ENCODE results near the gene BMP6.
A peak's percentile ranks its signal among the peaks of the same experiment; 100 is the strongest.

BMP6 gene

DNA sequence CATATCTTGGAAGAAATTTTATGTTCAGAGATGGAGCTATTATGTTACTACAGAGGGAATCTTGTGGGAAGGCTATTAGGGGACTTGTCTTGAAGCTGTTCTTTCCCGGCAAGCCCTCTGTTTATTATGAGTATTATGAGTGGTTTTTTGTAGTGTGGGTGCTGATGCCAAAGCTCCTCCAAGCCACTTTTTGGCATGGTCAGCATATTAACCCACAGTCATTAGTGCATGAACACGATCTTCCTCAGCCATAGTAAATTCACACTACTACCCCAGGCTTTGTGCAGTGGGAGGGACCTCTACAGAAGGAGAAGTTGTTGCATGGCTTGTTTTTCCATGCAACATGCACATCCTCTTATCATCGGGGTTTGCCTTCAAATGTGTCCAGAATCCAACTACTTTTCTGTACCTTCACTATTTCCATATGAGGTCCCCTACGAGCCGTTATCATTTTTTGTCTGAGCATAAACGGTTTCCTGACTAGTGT is 6.5 kb upstream of the BMP6 start:
- DNase-seq = no peak

- no peak for DNase-seq
Observed at GRCh38 chr6:7720346-7720745, 5.6 kb upstream of the BMP6 start.

DNA sequence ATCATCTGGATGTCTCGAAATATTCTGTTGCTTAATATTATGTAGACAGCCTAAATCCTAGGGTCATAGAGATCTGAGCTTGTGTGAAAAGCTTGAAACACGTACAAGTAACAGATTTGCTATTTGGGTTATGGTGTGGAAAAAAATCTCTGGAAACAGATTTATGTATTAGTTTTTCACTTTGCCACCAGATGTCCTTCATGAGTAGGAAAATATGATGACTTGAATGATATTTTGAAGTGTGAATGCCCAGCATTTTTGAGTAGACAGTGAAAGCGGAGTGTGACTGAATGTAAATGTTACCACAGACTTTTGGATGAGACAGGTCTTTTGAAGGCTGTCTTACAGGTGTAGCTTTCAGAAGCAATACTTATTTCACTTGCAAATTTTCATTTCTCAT is 4.2 kb upstream of the BMP6 start:
- DNase-seq = no peak

DNA sequence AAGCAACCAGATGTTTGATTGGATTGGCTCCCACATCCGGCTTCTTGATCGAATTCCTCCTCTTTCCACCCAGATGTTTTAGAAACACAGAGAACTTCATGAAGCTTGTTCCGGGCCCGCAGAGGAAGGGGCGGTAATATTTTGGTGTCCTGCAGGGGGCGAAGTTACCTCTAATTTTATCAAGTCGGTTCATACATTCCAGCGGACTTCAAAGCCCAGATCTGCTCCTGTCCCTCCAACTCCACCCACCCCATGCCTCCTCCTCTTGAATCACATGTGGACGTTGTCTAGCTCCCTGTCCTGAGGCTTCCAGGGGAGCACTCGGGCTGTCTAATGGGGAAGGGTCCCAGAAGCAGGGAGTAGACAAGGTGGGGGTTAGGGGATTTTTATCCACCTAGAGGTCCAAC is 2.9 kb upstream of the BMP6 start:
- DNase-seq = peak in 38 of 56 donors; percentile 3 to 77 (median 24)

DNA sequence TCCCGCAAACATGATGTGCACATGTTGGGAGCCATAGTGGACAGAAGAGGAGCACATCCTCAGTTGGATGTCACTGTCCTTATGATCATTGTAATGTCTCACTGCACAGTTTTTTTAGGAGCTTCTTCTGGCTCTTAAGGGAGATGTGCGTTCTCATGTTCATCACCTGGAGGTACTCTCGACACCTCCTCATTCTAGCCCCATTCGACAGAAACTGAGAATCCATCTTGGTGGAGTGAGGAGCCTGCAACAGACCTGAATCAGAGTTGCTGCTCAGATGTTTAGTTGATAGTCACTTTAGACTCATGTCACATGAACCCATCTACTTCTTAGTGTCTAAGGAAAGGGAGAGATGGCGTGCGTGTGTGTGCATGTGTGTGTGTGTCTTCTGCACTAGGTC is 2.3 kb upstream of the BMP6 start:
- no peak for DNase-seq

DNA sequence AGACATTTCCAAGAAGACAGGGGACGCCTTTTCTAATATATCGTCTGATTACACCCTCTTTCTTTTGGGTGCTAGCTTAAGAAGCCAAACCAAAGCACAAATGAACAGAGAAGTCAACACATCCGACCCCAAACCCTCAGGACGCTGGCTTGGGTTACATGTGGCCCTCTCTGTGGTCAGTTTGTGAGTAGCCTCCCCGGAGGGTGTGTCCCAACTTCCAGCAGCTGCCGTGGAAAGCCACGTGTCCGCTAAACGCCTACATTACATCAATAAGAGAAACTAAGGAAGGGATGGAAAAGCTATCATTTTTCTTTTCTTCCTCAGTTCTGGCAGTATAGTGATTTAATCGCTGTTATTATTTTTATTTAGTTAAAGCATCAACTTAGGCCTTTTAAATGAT is 487 bp upstream of the BMP6 start:
- no peak for DNase-seq

DNA sequence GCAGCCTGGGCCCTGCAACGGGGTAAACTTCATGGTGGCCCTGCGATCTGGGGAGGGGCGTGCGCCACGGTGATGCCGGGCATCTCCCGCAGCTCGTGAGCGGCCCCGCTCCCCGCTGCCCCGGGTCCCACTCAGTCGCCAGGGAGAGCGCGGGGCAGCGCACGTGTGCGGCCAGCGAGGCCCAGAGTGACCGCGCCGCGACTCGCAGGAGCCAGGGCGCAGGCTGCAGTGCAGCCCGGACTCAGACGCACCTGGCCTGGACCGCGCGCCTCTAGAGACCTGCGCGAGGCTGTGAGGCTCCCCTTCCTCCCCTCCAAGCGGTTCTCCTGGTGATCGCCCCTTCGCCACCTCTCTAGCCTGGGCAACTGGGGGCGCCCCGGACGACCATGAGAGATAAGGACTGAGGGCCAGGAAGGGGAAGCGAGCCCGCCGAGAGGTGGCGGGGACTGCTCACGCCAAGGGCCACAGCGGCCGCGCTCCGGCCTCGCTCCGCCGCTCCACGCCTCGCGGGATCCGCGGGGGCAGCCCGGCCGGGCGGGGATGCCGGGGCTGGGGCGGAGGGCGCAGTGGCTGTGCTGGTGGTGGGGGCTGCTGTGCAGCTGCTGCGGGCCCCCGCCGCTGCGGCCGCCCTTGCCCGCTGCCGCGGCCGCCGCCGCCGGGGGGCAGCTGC is 652 bp downstream of the BMP6 start:
- DNase-seq = no peak

DNA sequence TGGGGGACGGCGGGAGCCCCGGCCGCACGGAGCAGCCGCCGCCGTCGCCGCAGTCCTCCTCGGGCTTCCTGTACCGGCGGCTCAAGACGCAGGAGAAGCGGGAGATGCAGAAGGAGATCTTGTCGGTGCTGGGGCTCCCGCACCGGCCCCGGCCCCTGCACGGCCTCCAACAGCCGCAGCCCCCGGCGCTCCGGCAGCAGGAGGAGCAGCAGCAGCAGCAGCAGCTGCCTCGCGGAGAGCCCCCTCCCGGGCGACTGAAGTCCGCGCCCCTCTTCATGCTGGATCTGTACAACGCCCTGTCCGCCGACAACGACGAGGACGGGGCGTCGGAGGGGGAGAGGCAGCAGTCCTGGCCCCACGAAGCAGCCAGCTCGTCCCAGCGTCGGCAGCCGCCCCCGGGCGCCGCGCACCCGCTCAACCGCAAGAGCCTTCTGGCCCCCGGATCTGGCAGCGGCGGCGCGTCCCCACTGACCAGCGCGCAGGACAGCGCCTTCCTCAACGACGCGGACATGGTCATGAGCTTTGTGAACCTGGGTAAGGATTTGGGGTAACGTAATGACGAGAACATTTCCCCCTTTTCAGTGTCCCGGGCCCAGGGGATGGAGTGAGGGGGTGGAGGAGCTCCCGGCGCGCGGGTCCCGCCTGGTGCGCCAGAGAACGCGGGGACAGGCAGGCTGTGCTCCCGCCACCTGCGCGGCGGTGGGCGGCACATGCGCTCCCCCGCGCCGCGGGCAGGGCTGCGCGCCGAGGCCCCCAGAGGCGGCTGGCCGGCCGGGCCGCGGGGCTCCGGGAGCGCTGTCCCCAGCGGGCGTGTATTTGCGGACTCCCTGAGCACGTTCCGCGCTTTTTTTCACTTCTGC is 1.4 kb downstream of the BMP6 start:
- peak in 1 of 56 donors; percentile 4 for DNase-seq

- peak in 28 of 56 donors; percentile 11 to 68 (median 38) for DNase-seq
Observed at GRCh38 chr6:7727946-7728854, 2.3 kb downstream of the BMP6 start.

DNA sequence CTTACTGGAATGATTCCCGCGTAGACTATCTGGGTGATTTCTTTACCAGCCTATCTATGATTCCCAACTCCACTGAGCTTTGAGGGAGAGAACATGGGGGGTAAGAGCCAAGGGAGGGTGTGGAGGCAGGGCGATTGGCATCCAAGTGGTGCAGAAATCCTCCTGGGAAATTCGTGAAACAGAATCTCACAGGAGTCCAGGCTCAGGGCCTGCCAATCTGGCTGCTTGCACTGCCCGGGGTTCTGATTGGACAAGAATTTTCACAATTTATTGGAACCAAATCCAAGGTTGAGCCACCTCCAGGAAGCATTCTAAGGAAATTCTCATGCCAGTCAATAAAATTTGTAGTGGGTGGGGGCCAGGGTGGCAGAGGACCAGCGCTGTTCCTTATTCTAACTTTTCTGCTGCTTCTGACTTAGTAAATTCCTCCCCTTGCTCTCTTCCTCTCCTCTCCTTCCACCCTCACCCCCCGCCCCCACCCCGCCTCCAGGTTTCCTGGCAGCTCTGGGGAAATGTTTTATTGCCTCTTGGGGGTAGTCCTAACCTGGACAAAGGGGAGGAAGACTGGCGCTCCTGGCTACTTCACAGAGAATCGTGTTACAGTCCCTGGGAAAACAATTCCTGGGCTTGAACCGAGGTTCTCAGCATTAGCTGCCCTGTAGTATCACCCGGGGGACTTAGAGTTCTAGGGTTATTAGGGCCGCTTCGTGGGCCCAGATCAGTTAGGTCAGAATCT is 3.1 kb downstream of the BMP6 start:
- DNase-seq = no peak

GRCh38 chr6:7730001-7730783 is 4.3 kb downstream of the BMP6 start:
- no peak for DNase-seq

GRCh38 chr6:7730784-7731227 is 4.9 kb downstream of the BMP6 start:
- DNase-seq = no peak

- no peak for DNase-seq
Observed at GRCh38 chr6:7731294-7731693, 5.4 kb downstream of the BMP6 start.

GRCh38 chr6:7732228-7732627 is 6.3 kb downstream of the BMP6 start:
- no peak for DNase-seq

- no peak for DNase-seq
Observed at GRCh38 chr6:7734707-7735383, 8.9 kb downstream of the BMP6 start.

GRCh38 chr6:7737106-7737505 is 11.2 kb downstream of the BMP6 start:
- no peak for DNase-seq

GRCh38 chr6:7737867-7738266 is 12.0 kb downstream of the BMP6 start:
- no peak for DNase-seq

- peak in 14 of 56 donors; percentile 4 to 65 (median 38) for DNase-seq
Observed at GRCh38 chr6:7742223-7742785, 16.4 kb downstream of the BMP6 start.

- no peak for DNase-seq
Observed at GRCh38 chr6:7745942-7746341, 20.0 kb downstream of the BMP6 start.
